ENCODE results near the gene FCRL4. TPM values are rescaled to one million over a fixed set of nuclear protein-coding genes. Genes with fewer than 3 reads are reported as not detected.
"Not testable (repeated sequence)": the region's sequence is repeated elsewhere in the genome, so short reads cannot be mapped to it uniquely, and the experiment has no call there.

FCRL4 gene
- total RNA-seq, 2 experiments from 2014 or later = not detected

GRCh38 chr1:157580828-157581210 is 17.1 kb downstream of the FCRL4 start:
- no peaks in the 10 kb centered on the region for H3K4me1 Mint-ChIP-seq
- no peak for ATAC-seq
- peaks cover 15% of the 10 kb centered on the region for H3K27me3 Mint-ChIP-seq

DNA sequence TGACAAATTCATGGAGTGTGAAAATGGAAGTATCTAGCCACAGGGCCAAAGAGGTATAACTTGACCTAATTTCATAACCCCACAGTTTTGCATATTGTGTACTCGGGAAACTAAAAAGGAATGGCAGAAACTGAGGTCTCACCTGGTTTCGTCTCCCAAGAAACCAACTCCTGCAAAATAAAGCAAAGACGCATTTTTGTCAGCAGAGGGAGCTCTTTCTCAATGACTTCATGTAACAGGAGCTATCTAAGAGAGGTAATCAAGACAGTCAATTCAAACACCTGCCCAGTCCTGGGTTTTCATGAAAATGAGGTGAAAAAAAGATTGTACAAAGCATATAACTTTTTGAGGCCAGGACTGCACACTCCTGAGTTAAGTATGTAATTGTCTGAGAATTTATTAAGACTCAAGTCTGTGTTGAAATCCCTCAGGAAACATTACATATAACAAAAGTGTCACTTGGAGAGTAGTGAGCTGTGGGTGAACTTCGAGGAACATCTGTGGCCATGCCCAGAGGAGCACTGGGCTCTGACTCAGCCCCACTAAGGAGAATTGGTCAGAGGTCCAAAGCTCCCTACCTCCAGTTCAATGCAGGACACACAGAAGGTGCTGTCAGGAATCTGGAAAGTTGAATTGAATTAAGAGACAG is 17.6 kb downstream of the FCRL4 start:
- Mint-ChIP-seq H3K36me3 (no peaks in the 10 kb centered on the region), H3K4me1 (no peaks in the 10 kb centered on the region), H3K4me3 (no peak overlapping the region), H3K27me3 (peaks cover 20% of the 10 kb centered on the region), H3K27ac (no peak overlapping the region), H3K9me3 (ENCODE audit: low read depth) (no peaks in the 10 kb centered on the region)
- DNase-seq (no peak), ATAC-seq (no peak)
- CTCF ChIA-PET = interaction anchor here (0.8 to 2.8 kb wide), 15 partner anchors 9 to 544 kb away, joined by 3 to 16 read pairs (median 4); no protein-coding TSS in a partner anchor

More at GRCh38 chr1:157580828-157581210, 17.1 kb downstream of the FCRL4 start:
- H3K9me3 Mint-ChIP-seq (ENCODE audit: low read depth) = no peaks in the 10 kb centered on the region
- H3K27ac Mint-ChIP-seq = no peak overlapping the region
- no peaks in the 10 kb centered on the region for H3K36me3 Mint-ChIP-seq
- H3K4me3 Mint-ChIP-seq = no peak overlapping the region
- CTCF ChIA-PET = interaction anchor here (0.7 to 2.8 kb wide), 14 partner anchors 8 to 544 kb away, joined by 3 to 16 read pairs (median 4); no protein-coding TSS in a partner anchor
- DNase-seq = no peak

- Mint-ChIP-seq H3K4me3 (no peak overlapping the region), H3K4me1 (no peaks in the 10 kb centered on the region), H3K36me3 (no peaks in the 10 kb centered on the region), H3K27me3 (peaks cover 19% of the 10 kb centered on the region), H3K27ac (no peak overlapping the region), H3K9me3 (ENCODE audit: low read depth) (no peaks in the 10 kb centered on the region)
- CTCF ChIA-PET = interaction anchor here (0.6 to 1.5 kb wide), 3 partner anchors 13 to 114 kb away, joined by 3 to 4 read pairs (median 4); no protein-coding TSS in a partner anchor
- ATAC-seq (no peak), DNase-seq (no peak)
Measured at GRCh38 chr1:157577420-157577819, 20.5 kb downstream of the FCRL4 start.

- no peaks in the 10 kb centered on the region for H3K36me3 Mint-ChIP-seq
- no peak overlapping the region for H3K4me3 Mint-ChIP-seq
- CTCF ChIA-PET = no interaction called here
- no peaks in the 10 kb centered on the region for H3K9me3 Mint-ChIP-seq (ENCODE audit: low read depth)
- DNase-seq (no peak), ATAC-seq (no peak)
- H3K27me3 Mint-ChIP-seq = peaks cover 21% of the 10 kb centered on the region
- H3K4me1 Mint-ChIP-seq = no peaks in the 10 kb centered on the region
- H3K27ac Mint-ChIP-seq = no peak overlapping the region
Measured at GRCh38 chr1:157575744-157576143, 22.1 kb downstream of the FCRL4 start.

DNA sequence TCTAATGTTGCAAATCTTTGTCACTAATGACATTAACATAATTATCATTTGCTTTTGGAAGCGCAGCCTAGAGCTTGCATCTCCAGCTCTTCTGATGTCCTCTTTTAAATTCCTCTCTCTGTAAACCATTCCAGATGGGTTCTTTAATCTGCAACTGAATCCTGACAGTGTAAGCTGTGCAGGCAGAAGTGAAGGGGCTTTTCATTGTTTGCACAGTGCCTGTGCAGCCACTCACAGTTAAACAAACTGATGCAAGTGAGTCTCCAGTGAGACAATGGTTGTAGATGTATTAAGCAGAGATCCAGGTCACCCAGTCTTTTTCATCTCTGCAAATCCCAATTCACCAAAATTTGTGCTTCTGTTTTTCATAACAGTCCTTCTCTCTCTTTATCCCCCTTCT is 23.0 kb downstream of the FCRL4 start:
- H3K27me3 Mint-ChIP-seq = peaks cover 23% of the 10 kb centered on the region
- no peaks in the 10 kb centered on the region for H3K36me3 Mint-ChIP-seq
- DNase-seq (no peak), ATAC-seq (no peak)
- no peaks in the 10 kb centered on the region for H3K9me3 Mint-ChIP-seq (ENCODE audit: low read depth)
- no peaks in the 10 kb centered on the region for H3K4me1 Mint-ChIP-seq
- no peak overlapping the region for H3K27ac Mint-ChIP-seq
- CTCF ChIA-PET = no interaction called here
- H3K4me3 Mint-ChIP-seq = no peak overlapping the region

DNA sequence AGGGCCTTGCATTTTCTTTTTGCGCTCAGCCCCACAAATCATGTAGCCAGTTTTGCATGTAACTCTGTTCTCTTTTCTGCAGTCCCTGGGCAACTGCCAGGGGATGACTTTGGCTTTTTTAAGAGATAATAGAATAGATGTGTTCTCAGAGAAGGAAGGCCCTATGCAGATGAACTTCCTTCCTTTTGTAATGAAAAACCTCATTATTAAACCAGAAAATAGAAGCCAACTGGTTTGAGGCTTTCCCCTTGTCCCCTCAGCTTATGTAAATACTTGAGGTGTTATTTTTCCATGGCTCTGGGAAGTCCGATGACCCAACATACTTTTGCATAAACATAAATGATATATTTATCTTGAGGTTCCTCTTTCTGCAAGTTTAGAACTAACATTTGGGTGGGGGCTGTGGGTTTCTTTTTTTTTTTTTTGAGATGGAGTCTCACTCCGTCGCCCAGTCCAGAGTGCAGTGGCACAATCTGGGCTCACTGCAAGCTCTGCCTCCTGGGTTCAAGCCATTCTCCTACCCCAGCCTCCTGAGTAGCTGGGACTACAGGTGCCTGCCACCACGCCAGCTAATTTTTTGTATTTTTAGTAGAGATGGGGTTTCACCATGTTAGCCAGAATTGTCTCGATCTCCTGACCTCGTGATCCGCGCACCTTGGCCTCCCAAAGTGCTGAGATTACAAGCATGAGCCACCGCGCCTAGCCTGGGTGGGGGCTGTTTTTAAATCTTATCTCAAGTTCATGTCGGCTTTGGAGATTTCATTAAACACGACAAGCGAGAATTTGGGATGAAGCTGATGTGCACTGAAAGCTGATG is 31.2 kb downstream of the FCRL4 start:
- CTCF ChIA-PET = interaction anchor here (0.6 to 3.2 kb wide), 2 partner anchors 14 to 192 kb away, joined by 3 to 13 read pairs; no protein-coding TSS in a partner anchor
- peaks cover 8% of the 10 kb centered on the region for H3K4me1 Mint-ChIP-seq
- no peaks in the 10 kb centered on the region for H3K9me3 Mint-ChIP-seq (ENCODE audit: low read depth)
- ATAC-seq = no peak
- no peak overlapping the region for H3K27ac Mint-ChIP-seq
- no peaks in the 10 kb centered on the region for H3K36me3 Mint-ChIP-seq
- DNase-seq = no peak
- H3K4me3 Mint-ChIP-seq = no peak overlapping the region
- H3K27me3 Mint-ChIP-seq = peaks cover 47% of the 10 kb centered on the region

DNA sequence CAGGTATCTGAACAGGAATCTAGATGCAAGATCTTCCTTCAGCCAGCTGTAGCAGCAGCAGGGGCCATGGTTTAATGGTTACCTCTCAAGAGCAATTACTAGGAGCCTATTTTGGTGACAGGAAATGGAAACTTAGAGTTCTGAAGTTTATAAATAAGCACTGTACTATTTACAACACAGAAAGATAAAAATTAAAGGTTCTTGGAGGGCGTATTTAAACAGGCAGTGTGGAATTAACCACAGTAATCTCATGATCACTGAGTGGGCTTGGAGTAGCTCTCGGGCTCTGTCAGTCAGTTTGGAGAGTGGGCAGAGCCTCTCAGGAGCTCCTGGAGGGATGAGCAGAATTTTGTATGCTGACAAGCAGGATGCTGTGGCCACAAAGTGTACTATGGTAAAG is 35.4 kb downstream of the FCRL4 start:
- Mint-ChIP-seq H3K9me3 (ENCODE audit: low read depth) (no peaks in the 10 kb centered on the region), H3K27ac (no peak overlapping the region)
- no peak for DNase-seq

DNA sequence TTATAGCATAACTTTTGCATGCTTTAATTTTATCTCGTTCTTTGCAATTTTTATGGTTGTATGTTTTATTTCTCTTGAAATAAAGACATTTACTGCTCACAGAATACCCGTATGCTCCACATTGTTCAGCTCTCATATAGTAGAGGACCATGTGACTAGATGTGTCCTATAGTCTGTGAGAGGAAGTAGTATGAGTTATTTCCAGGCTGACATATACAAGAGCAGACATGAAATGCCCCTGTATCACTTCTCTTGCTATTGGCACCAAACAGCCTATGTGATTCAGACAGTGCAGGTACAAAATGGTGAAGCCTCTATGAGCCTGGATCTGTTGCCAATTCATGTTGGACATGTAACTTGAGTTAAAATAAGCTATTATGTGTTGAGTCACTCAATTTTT is 39.8 kb downstream of the FCRL4 start:
- no peak overlapping the region for H3K27ac Mint-ChIP-seq
- CTCF ChIA-PET = no interaction called here
- H3K4me3 Mint-ChIP-seq = no peak overlapping the region
- no peaks in the 10 kb centered on the region for H3K36me3 Mint-ChIP-seq
- peaks cover 8% of the 10 kb centered on the region for H3K4me1 Mint-ChIP-seq
- no peak for ATAC-seq
- H3K9me3 Mint-ChIP-seq (ENCODE audit: low read depth) = no peaks in the 10 kb centered on the region
- DNase-seq = no peak
- peaks cover 25% of the 10 kb centered on the region for H3K27me3 Mint-ChIP-seq

More for the DNA sequence above, 35.4 kb downstream of the FCRL4 start:
- CTCF ChIA-PET = no interaction called here
- H3K4me1 Mint-ChIP-seq = peaks cover 8% of the 10 kb centered on the region
- H3K36me3 Mint-ChIP-seq = no peaks in the 10 kb centered on the region
- no peak for ATAC-seq
- peaks cover 43% of the 10 kb centered on the region for H3K27me3 Mint-ChIP-seq
- H3K4me3 Mint-ChIP-seq = no peak overlapping the region

DNA sequence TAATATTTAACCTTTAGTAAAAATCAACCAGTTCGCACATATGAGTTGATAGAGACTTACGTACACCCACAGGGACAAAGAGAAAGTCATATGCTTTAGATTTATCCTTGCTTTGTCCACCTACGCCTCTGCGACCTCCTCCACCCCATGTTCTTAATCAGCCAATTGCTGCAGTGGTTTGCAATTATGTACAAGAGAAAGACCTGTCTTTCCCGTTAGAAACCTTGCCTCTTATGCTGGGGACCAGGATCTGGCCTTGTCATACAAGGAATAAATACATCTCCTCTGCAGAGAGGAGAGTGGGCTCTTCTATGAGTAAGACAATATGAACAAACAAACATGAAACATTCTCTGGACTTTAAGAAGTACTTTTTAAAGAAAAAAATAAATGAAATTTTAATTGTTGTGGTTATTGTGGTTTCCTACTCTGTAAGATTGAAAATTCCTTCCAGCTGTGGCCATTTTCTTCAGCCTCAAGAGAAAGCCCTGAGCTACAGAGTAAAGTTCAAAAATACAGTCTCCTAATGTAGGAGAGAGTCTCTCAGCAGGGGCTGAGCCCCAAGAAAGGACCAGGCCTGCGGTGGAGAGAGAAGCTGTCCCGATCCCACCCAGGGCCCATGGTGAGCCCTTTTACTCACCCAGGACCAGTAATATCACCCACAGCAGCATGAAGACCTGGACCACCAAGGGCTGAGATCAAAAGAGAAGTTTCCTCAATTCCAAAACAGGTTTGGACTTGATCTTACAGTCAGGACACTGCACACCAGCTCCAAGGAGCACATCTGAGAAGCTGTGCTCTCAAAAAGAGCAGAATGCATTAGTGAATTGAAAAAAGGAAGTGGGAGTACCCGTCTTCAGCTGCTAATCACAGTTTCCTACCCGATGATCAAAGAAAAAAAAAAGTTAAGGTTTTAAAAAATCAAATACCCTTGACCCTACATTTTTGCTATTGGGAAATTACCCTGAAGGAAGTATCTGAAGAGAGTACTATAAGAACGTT is 45.9 kb downstream of the FCRL4 start, which contains the start of gene FCRL5:
FCRL5 (minus strand) TSS at position 822 of the 1,000 bp plus-strand sequence; CDS start at position 669, 153 bp downstream.
- H3K27me3 Mint-ChIP-seq = peaks cover 24% of the 10 kb centered on the region
- DNase-seq (no peak), ATAC-seq (no peak)
- no peak within 1 kb of the TSS for H3K27ac Mint-ChIP-seq
- H3K4me1 Mint-ChIP-seq = peaks cover 4% of the 10 kb centered on the region
- CTCF ChIA-PET = no interaction called here
- no peaks in the 10 kb centered on the region for H3K9me3 Mint-ChIP-seq (ENCODE audit: low read depth)
- H3K36me3 Mint-ChIP-seq = no peaks in the 10 kb centered on the region
- H3K4me3 Mint-ChIP-seq = no peak within 1 kb of the TSS

DNA sequence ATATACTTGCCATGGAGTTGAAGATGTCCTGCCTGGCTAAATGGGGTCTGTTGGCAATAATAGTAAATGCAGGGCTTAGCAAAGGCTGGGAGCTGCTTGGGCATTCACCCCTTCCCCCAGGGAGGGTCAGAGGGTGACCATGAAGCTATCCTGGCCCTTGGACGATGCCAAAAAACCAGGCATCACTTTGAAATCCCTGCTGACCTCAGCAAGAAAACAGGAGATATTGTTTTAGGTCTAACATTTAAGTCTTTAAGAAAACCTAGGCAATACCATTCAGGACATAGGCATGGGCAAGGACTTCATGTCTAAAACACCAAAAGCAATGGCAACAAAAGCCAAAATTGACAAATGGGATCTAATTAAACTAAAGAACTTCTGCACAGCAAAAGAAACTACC is 49.8 kb downstream of the FCRL4 start:
- DNase-seq; CTCF ChIA-PET; H3K27ac Mint-ChIP-seq; H3K4me3 Mint-ChIP-seq; ATAC-seq; H3K4me1 Mint-ChIP-seq; H3K9me3 Mint-ChIP-seq (ENCODE audit: low read depth); H3K36me3 Mint-ChIP-seq: not testable (repeated sequence)
- peaks cover 22% of the 10 kb centered on the region for H3K27me3 Mint-ChIP-seq

- no peak overlapping the region for H3K27ac Mint-ChIP-seq
- H3K4me1 Mint-ChIP-seq = no peaks in the 10 kb centered on the region
- ATAC-seq (no peak), DNase-seq (no peak)
- H3K27me3 Mint-ChIP-seq = peaks cover 15% of the 10 kb centered on the region
- CTCF ChIA-PET = no interaction called here
- no peak overlapping the region for H3K4me3 Mint-ChIP-seq
- H3K36me3 Mint-ChIP-seq = no peaks in the 10 kb centered on the region
- H3K9me3 Mint-ChIP-seq (ENCODE audit: low read depth) = no peaks in the 10 kb centered on the region
Measured at GRCh38 chr1:157542676-157543075, 55.2 kb downstream of the FCRL4 start.

- no peak overlapping the region for H3K4me3 Mint-ChIP-seq
- no peaks in the 10 kb centered on the region for H3K4me1 Mint-ChIP-seq
- no peaks in the 10 kb centered on the region for H3K9me3 Mint-ChIP-seq (ENCODE audit: low read depth)
- H3K27me3 Mint-ChIP-seq = peaks cover 14% of the 10 kb centered on the region
- DNase-seq (no peak), ATAC-seq (no peak)
- CTCF ChIA-PET = no interaction called here
- H3K36me3 Mint-ChIP-seq = no peaks in the 10 kb centered on the region
- H3K27ac Mint-ChIP-seq = no peak overlapping the region
Measured at GRCh38 chr1:157540852-157541251, 57.0 kb downstream of the FCRL4 start.

DNA sequence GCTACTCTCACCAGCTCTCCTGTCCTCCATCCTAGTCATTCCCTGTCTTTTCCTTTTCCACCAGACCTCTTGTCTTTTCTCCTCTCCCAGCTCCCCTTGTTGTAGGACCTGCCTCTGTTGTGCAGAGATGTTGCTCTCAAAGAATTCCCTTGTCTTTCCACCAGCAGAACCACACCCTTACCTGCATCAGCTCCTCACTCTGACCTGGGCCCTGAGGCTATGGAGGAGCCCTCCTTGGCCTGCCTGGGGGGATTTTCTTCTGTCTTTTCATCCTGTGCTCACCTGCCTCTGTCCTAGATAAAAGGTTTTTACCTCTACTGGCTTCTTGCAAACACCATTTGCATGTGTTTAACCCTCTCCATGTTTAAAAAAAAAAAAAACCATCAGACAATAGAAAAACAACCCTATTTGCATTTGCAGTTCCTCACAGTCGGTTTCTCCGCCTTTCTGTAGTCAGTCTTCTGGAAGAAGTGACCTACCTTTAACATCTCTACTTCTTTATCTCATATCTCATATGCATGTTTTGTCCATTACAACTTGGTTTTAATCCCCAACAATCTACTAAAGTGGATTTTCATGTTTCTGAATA is 57.6 kb downstream of the FCRL4 start:
- no peak for ATAC-seq
- H3K4me1 Mint-ChIP-seq = no peaks in the 10 kb centered on the region
- H3K9me3 Mint-ChIP-seq (ENCODE audit: low read depth) = no peaks in the 10 kb centered on the region
- no peak overlapping the region for H3K27ac Mint-ChIP-seq
- no peak for DNase-seq
- H3K27me3 Mint-ChIP-seq = peaks cover 13% of the 10 kb centered on the region
- H3K4me3 Mint-ChIP-seq = no peak overlapping the region
- CTCF ChIA-PET = no interaction called here
- no peaks in the 10 kb centered on the region for H3K36me3 Mint-ChIP-seq

Measured in activated CD8-positive, alpha-beta memory T cell treated with anti-CD3 and anti-CD28 coated beads, Interleukin-2, amount 10 ng/mL, durations not matched to agents 7 days and 5 days (primary cell).